Keratinocyte (primary cell): Measurements from ENCODE around the gene SLC9A7. TPM values are rescaled to one million over a fixed set of nuclear protein-coding genes. Genes with fewer than 3 reads are reported as not detected.

Experiments
- DNase-seq: peaks from one replicate; pipeline ENCODE4 v3.0.0-alpha.2; 2011; ENCODE audit warnings: low read depth, missing footprints, low spot score
- FAIRE-seq: peaks from 2 replicates; lab custom pipeline; 2011; peaks lifted over from hg19 to GRCh38; lab: Jason Lieb, UNC
- H2AFZ ChIP-seq: 2 replicates; pipeline ENCODE4 v1.6.0; 2012; ENCODE audit warnings: low read length, control low read depth, inconsistent platforms; ENCODE audit not compliant: control insufficient read depth
- H3K27ac ChIP-seq: 2 replicates; pipeline ENCODE4 v1.5.1; 2011; ENCODE audit warnings: low read length; ENCODE audit not compliant: control insufficient read depth, insufficient read depth
- H3K27me3 ChIP-seq: 3 replicates; pipeline ENCODE4 v1.6.0; 2011; ENCODE audit warnings: low read length; ENCODE audit not compliant: control insufficient read depth, insufficient read depth; ENCODE audit errors: extremely low read depth
- H3K36me3 ChIP-seq, 2 experiments: 2 replicates in 1 of 2; 3 replicates in 1 of 2; pipeline ENCODE4 v1.5.1; 2011; ENCODE audit warnings: low read length in 2 of 2, mild to moderate bottlenecking in 1 of 2; ENCODE audit not compliant: control insufficient read depth in 2 of 2, insufficient read depth in 2 of 2; ENCODE audit errors: extremely low read depth in 1 of 2
- H3K4me1 ChIP-seq: 3 replicates; pipeline ENCODE4 v1.5.1; 2011; ENCODE audit warnings: low read length; ENCODE audit not compliant: control insufficient read depth, insufficient read depth; ENCODE audit errors: extremely low read depth
- H3K4me2 ChIP-seq: 3 replicates; pipeline ENCODE4 v1.6.0; 2011; ENCODE audit warnings: low read depth, low read length; ENCODE audit not compliant: control insufficient read depth, insufficient read depth; ENCODE audit errors: extremely low read depth
- H3K4me3 ChIP-seq, 3 experiments: fragments of 200-600 bp in 1 of 3; sonication (generic) in 1 of 3; 2 replicates in 2 of 3; 3 replicates in 1 of 3; pipeline ENCODE4 v1.5.1; 2011 to 2016; ENCODE audit warnings: low read length in 3 of 3, mild to moderate bottlenecking in 3 of 3, control low read depth in 2 of 3, inconsistent platforms in 1 of 3, low read depth in 1 of 3, mixed read lengths in 1 of 3, mixed run types in 1 of 3, moderate library complexity in 1 of 3; ENCODE audit not compliant: control insufficient read depth in 2 of 3, insufficient read depth in 2 of 3; ENCODE audit errors: extremely low read depth in 1 of 3
- H3K79me2 ChIP-seq: 2 replicates; pipeline ENCODE4 v1.6.0; 2012; ENCODE audit warnings: low read length; ENCODE audit not compliant: control insufficient read depth, insufficient read depth
- H3K9ac ChIP-seq: 3 replicates; pipeline ENCODE4 v1.6.0; 2011; ENCODE audit warnings: low read length; ENCODE audit not compliant: control insufficient read depth, insufficient read depth; ENCODE audit errors: extremely low read depth
- H3K9me1 ChIP-seq: 3 replicates; pipeline ENCODE4 v1.6.0; 2011; ENCODE audit warnings: low read length; ENCODE audit not compliant: control insufficient read depth, insufficient read depth; ENCODE audit errors: extremely low read depth
- H3K9me3 ChIP-seq: 2 replicates; pipeline ENCODE4 v1.5.1; 2012; ENCODE audit warnings: low read depth, low read length; ENCODE audit not compliant: control insufficient read depth
- H4K20me1 ChIP-seq: 3 replicates; pipeline ENCODE4 v1.6.0; 2011; ENCODE audit warnings: low read length; ENCODE audit not compliant: control insufficient read depth, insufficient read depth; ENCODE audit errors: extremely low read depth
- EZH2 ChIP-seq: IDR thresholded peaks from one replicate; pipeline ENCODE4 v1.6.1; 2012; ENCODE audit warnings: inconsistent platforms, mild to moderate bottlenecking, low read length, moderate library complexity
- dilution Hi-C: fragments of 300-500 bp; cut with MboI; formaldehyde crosslinking; loops from one replicate; pipeline ENCODE4 v1.7.0; 2020; ENCODE audit warnings: low sequenced_read_pairs; ENCODE audit not compliant: extremely low pct_ligation_motif_present
- polyA plus RNA-seq, 5 experiments: library from polyadenylated mRNA; depleted of rRNA in 3 of 5; stranded (reverse) in 3 of 5; stranded (forward) in 1 of 5; unstranded in 1 of 5; fragments of >200 nt; gene quantifications; 1 replicate in 1 of 5; 2 replicates in 3 of 5; 3 replicates in 1 of 5; pipeline versions ENCODE4 v1.2.1 to v1.2.3, GENCODE V29; 2011 to 2012; ENCODE audit warnings: missing spikeins in 2 of 5, low read depth in 1 of 5, low replicate concordance in 1 of 5
- TF ChIP-seq, protein P1 (sequence below), 3 experiments: IDR thresholded peaks in 1 of 3; conservative IDR thresholded peaks in 1 of 3; optimal IDR thresholded peaks in 1 of 3; 2 replicates in 2 of 3; 3 replicates in 1 of 3; pipeline versions ENCODE3 to v1.5.1; 2011; ENCODE audit warnings: low read length in 3 of 3, mild to moderate bottlenecking in 3 of 3, moderate library complexity in 2 of 3, control low read depth in 1 of 3, inconsistent platforms in 1 of 3; ENCODE audit not compliant: insufficient read depth in 2 of 3; ENCODE audit errors: extremely low read depth in 1 of 3

SLC9A7 gene
- polyA plus RNA-seq, 1 donor (not counting 4 experiments of a cell fraction or from before 2014, with no cell fraction given): 8.1 TPM

DNA sequence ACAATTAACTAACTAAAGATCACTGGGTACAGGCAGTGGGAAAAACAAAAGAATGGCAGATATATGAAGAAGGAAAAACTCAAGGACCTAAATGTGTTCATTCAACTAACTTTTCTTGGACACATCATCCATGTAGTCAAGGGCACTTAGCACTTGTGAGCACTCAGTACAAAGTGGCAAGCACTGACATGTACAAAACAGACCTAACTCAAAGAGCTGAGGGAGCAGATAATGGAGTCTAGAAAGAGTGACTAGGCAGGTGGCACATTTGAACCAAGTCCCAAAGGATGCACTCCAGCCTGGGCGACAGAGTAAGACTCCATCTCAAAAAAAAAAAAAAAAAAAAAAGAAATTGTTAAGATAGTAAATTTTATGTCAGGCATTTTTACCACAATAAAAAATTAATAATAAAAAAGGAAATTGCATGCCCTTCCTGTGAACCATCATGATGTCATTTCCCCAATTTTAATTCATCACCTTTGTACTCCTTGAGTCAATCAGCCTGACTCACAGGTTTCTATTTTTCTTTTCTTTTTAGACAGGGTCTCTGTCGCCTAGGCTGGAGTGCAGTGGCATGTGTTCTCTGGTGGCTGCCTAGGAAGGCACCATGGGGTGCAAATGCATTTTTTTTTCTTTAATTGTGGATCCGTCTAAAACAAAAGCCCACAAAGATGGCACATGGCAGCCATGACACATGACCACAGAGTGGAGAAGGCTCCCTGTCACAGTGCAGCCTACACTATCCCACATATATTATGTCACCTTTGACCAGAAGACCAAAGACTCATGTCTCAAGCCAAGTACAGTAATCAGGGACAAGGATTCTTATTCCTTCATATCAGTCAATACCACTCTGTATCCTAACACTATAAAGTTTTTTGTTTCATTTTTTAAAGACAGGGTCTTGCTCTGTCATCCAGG is 93.4 kb downstream of the SLC9A7 start:
- peak overlapping the region; percentile 18 for H3K9ac ChIP-seq
- peak; percentile 53 for FAIRE-seq

DNA sequence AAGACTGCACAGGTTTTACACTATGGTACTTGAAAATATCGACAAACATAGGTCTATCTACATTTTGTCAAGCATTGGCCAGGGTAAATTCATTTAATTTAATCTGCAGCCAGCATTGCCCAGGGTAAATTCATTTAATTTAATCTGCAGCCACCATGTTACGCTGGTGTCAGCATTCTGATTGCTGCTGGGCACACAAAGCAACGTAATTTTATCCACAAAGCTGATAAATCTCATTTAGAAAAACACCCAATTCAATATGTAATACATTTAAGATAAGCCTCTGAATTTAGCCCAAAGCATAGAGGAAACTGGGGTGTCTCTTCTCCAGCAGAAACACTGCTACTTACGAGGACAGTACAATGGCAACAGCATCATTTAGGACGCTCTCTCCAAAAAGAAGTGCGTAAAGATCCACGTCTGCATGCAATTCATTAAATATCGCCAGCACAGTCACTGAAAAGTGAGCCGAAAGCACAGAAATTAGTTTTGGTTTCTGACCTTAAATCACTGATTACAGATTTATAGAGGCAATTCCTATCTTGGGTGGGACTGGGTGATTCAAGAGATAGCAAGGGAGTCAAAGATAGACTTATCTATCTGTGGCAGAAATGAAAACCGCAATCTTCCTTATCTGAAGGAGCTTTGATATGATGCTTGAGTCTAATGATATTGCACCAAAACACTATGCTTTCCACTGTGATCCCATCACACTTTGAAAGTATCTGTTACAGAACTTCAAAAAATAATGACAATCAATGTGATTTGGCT is 96.5 kb downstream of the SLC9A7 start:
- H2AFZ ChIP-seq: no peak overlapping the region
- dilution Hi-C loops: no loop called here
- no peak for TF ChIP-seq EZH2
- TF ChIP-seq, protein P1, sequence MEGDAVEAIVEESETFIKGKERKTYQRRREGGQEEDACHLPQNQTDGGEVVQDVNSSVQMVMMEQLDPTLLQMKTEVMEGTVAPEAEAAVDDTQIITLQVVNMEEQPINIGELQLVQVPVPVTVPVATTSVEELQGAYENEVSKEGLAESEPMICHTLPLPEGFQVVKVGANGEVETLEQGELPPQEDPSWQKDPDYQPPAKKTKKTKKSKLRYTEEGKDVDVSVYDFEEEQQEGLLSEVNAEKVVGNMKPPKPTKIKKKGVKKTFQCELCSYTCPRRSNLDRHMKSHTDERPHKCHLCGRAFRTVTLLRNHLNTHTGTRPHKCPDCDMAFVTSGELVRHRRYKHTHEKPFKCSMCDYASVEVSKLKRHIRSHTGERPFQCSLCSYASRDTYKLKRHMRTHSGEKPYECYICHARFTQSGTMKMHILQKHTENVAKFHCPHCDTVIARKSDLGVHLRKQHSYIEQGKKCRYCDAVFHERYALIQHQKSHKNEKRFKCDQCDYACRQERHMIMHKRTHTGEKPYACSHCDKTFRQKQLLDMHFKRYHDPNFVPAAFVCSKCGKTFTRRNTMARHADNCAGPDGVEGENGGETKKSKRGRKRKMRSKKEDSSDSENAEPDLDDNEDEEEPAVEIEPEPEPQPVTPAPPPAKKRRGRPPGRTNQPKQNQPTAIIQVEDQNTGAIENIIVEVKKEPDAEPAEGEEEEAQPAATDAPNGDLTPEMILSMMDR (optimal IDR thresholded peaks at IDR 0.05 in 1 of 3, IDR thresholded peaks at IDR 0.05 in 1 of 3, conservative IDR thresholded peaks at IDR 0.05 in 1 of 3; ENCODE audit: extremely low read depth in 1 of 3, insufficient read depth in 2 of 3, low read length in 3 of 3): no peak

More for the DNA sequence above, 93.4 kb downstream of the SLC9A7 start:
- TF ChIP-seq EZH2: no peak
- TF ChIP-seq, protein P1 (optimal IDR thresholded peaks at IDR 0.05 in 1 of 3, IDR thresholded peaks at IDR 0.05 in 1 of 3, conservative IDR thresholded peaks at IDR 0.05 in 1 of 3; ENCODE audit: extremely low read depth in 1 of 3, insufficient read depth in 2 of 3, low read length in 3 of 3): no peak
- no peak for DNase-seq
- no peaks in the 10 kb centered on the region for H3K9me1 ChIP-seq
- no peaks in the 10 kb centered on the region for H4K20me1 ChIP-seq
- H3K36me3 ChIP-seq: no peaks in the 10 kb centered on the region
- no peaks in the 10 kb centered on the region for H3K9me3 ChIP-seq
- no peak overlapping the region for H3K4me3 ChIP-seq
- H3K27me3 ChIP-seq: no peaks in the 10 kb centered on the region
- peak overlapping the region; percentile 66 for H3K27ac ChIP-seq
- no peaks in the 10 kb centered on the region for H3K79me2 ChIP-seq
- peak overlapping the region; percentile 37 for H3K4me2 ChIP-seq
- no peak overlapping the region for H2AFZ ChIP-seq
- H3K4me1 ChIP-seq: peaks cover 17% of the 10 kb centered on the region
- dilution Hi-C loops: no loop called here

More for the DNA sequence above, 96.5 kb downstream of the SLC9A7 start:
- Histone ChIP-seq H4K20me1 (no peaks in the 10 kb centered on the region), H3K27ac (no peak overlapping the region), H3K27me3 (no peaks in the 10 kb centered on the region), H3K4me2 (no peak overlapping the region), H3K36me3 (no peaks in the 10 kb centered on the region), H3K9me1 (no peaks in the 10 kb centered on the region), H3K9me3 (no peaks in the 10 kb centered on the region), H3K79me2 (no peaks in the 10 kb centered on the region), H3K9ac (no peak overlapping the region), H3K4me3 (no peak overlapping the region), H3K4me1 (peaks cover 17% of the 10 kb centered on the region)
- DNase-seq (no peak), FAIRE-seq (no peak)
